ENCODE measurements around the gene FRMD1.

Gene FRMD1

GRCh38 chr6:168007592-168008338, 71.2 kb downstream of the FRMD1 start:
- no peaks in the 10 kb centered on the region for H3K27me3 ChIP-seq
- no peak for TF ChIP-seq CTCF (IDR thresholded peaks at IDR 0.05)
- no peaks in the 10 kb centered on the region for H3K4me1 ChIP-seq (ENCODE audit: control insufficient read depth in 1 of 2, insufficient read depth in 1 of 2, low read depth in 1 of 2, low read length in 1 of 2)
- no peak overlapping the region for H3K27ac ChIP-seq
- H3K36me3 ChIP-seq: no peaks in the 10 kb centered on the region
- no peak overlapping the region for H3K4me3 ChIP-seq (ENCODE audit: low read depth in 1 of 2, low read length in 1 of 2)
- no peaks in the 10 kb centered on the region for H3K9me3 ChIP-seq

- no peaks in the 10 kb centered on the region for H3K4me1 ChIP-seq (ENCODE audit: control insufficient read depth in 1 of 2, insufficient read depth in 1 of 2, low read depth in 1 of 2, low read length in 1 of 2)
- TF ChIP-seq CTCF (IDR thresholded peaks at IDR 0.05): no peak
- no peak overlapping the region for H3K4me3 ChIP-seq (ENCODE audit: low read depth in 1 of 2, low read length in 1 of 2)
- H3K9me3 ChIP-seq: no peaks in the 10 kb centered on the region
- H3K36me3 ChIP-seq: no peaks in the 10 kb centered on the region
- no peak overlapping the region for H3K27ac ChIP-seq
- H3K27me3 ChIP-seq: no peaks in the 10 kb centered on the region
Measured at GRCh38 chr6:168005796-168006195, 73.2 kb downstream of the FRMD1 start.

- Histone ChIP-seq H3K36me3 (no peaks in the 10 kb centered on the region), H3K4me3 (ENCODE audit: low read depth in 1 of 2, low read length in 1 of 2) (no peak overlapping the region), H3K27me3 (no peaks in the 10 kb centered on the region), H3K9me3 (no peaks in the 10 kb centered on the region), H3K27ac (no peak overlapping the region), H3K4me1 (ENCODE audit: control insufficient read depth in 1 of 2, insufficient read depth in 1 of 2, low read depth in 1 of 2, low read length in 1 of 2) (no peaks in the 10 kb centered on the region)
- TF ChIP-seq CTCF (IDR thresholded peaks at IDR 0.05): no peak
Measured at GRCh38 chr6:168004945-168005344, 74.1 kb downstream of the FRMD1 start.

GRCh38 chr6:168004023-168004422, 75.0 kb downstream of the FRMD1 start:
- Histone ChIP-seq H3K27ac (no peak overlapping the region), H3K27me3 (no peaks in the 10 kb centered on the region), H3K36me3 (no peaks in the 10 kb centered on the region), H3K9me3 (no peaks in the 10 kb centered on the region), H3K4me3 (ENCODE audit: low read depth in 1 of 2, low read length in 1 of 2) (no peak overlapping the region), H3K4me1 (ENCODE audit: control insufficient read depth in 1 of 2, insufficient read depth in 1 of 2, low read depth in 1 of 2, low read length in 1 of 2) (no peaks in the 10 kb centered on the region)
- no peak for TF ChIP-seq CTCF (IDR thresholded peaks at IDR 0.05)

All from neutrophil (primary cell).